WERI-Rb-1 (cell line): ENCODE measurements around the gene SPPL2A.

Source experiments
- DNase-seq: peaks from one replicate; pipeline ENCODE4 v3.0.0-alpha.2; 2020
- H3K27ac ChIP-seq: fragments of 250-450 bp; sonication (Bioruptor Pico); 2 replicates; pipeline ENCODE4 v1.5.1; 2020; ENCODE audit warnings: mild to moderate bottlenecking, moderate library complexity
- H3K27me3 ChIP-seq: fragments of 250-450 bp; sonication (Bioruptor Pico); 2 replicates; pipeline ENCODE4 v1.5.1; 2021; ENCODE audit warnings: mild to moderate bottlenecking, low read depth, moderate library complexity; ENCODE audit not compliant: insufficient read depth, severe bottlenecking
- H3K36me3 ChIP-seq: fragments of 250-450 bp; sonication (Bioruptor Pico); 2 replicates; pipeline ENCODE4 v1.5.1; 2020; ENCODE audit warnings: mild to moderate bottlenecking, moderate library complexity
- H3K4me3 ChIP-seq: 2 replicates; pipeline ENCODE4 v1.5.1; 2011; ENCODE audit warnings: low read depth, mild to moderate bottlenecking, control low read depth, low read length
- H3K9me3 ChIP-seq: fragments of 250-450 bp; sonication (Bioruptor Pico); 2 replicates; pipeline ENCODE4 v1.5.1; 2021; ENCODE audit warnings: mild to moderate bottlenecking, moderate library complexity; ENCODE audit not compliant: severe bottlenecking
- TF ChIP-seq, protein P1 (sequence below): IDR thresholded peaks from 2 replicates; pipeline ENCODE4 v1.5.1; 2011; ENCODE audit warnings: low read depth, mild to moderate bottlenecking, control low read depth, inconsistent platforms, low read length

SPPL2A gene

DNA sequence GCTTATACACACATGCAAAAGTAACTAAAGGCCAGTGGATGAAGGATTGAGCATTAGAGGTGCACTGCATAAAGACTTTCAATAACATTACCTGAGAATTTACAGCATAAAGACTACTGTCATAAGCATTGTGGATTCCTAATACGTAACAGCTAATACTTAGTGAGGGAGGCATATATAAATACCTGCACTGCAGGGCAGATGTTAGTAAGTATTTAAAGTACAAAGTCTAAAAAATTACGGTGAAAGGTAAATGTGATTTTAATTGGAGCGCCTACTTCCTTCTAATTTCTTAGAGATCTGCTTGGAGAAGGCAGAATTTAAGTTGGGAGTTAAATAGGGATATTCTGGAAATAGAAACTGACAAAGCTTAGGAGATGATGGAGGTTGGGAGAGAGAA is 53.5 kb downstream of the SPPL2A start:
- H3K36me3 ChIP-seq: peaks cover 2% of the 10 kb centered on the region; the same call in 1 of the 2 replicates
- no peaks in the 10 kb centered on the region for H3K9me3 ChIP-seq
- TF ChIP-seq, protein P1, sequence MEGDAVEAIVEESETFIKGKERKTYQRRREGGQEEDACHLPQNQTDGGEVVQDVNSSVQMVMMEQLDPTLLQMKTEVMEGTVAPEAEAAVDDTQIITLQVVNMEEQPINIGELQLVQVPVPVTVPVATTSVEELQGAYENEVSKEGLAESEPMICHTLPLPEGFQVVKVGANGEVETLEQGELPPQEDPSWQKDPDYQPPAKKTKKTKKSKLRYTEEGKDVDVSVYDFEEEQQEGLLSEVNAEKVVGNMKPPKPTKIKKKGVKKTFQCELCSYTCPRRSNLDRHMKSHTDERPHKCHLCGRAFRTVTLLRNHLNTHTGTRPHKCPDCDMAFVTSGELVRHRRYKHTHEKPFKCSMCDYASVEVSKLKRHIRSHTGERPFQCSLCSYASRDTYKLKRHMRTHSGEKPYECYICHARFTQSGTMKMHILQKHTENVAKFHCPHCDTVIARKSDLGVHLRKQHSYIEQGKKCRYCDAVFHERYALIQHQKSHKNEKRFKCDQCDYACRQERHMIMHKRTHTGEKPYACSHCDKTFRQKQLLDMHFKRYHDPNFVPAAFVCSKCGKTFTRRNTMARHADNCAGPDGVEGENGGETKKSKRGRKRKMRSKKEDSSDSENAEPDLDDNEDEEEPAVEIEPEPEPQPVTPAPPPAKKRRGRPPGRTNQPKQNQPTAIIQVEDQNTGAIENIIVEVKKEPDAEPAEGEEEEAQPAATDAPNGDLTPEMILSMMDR: no peak
- no peak overlapping the region for H3K27ac ChIP-seq
- no peaks in the 10 kb centered on the region for H3K27me3 ChIP-seq
- H3K4me3 ChIP-seq: no peak overlapping the region
- DNase-seq: no peak

DNA sequence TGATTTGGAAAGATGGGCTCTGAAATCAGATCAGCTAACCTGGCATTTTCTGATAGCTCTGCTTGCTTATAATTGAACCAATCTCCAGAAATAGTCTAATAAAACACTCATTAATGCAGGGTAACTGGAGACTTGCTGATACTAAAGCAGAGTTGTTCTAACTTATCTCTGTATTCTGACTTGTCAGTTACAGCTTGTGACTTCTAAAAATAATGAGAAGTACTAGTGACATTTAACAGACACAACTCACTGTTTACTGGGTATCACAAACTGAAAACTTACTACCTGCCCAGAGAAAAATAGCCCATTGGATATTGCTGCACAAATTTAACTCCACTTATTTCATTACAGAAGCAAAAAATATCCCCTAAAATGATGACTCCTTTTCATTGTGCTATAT is 54.9 kb downstream of the SPPL2A start:
- no peak for DNase-seq
- H3K9me3 ChIP-seq: no peaks in the 10 kb centered on the region
- peaks cover 2% of the 10 kb centered on the region; the same call in 1 of the 2 replicates for H3K36me3 ChIP-seq
- TF ChIP-seq, protein P1: no peak
- H3K4me3 ChIP-seq: no peak overlapping the region
- no peaks in the 10 kb centered on the region for H3K27me3 ChIP-seq
- H3K27ac ChIP-seq: no peak overlapping the region

DNA sequence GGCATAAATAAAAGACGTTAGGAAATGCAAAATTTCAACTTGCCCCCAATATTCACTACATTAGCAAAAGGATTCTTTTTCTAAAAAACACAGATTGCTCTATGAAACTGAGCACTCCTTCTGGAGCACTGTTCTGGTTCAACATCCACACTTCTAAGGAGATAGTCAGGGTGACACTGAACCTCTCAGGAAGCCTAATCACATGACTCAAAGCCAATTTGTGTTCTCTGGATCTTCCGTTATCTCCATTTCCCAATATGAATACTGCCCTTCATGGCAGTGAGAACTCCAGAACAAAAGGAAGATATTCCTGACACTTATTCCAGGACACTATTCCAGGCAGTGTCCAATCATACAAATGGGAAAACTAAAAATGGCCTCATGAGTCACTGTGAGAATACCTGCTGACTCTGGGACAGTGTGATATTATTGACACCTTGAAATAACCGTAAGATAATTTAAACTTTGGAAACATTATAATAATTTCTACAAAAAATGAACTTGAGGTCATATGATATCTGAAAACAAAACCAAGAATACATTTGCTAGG is 57.6 kb downstream of the SPPL2A start:
- TF ChIP-seq, protein P1: no peak
- DNase-seq: no peak
- no peaks in the 10 kb centered on the region for H3K9me3 ChIP-seq
- no peak overlapping the region for H3K4me3 ChIP-seq
- H3K36me3 ChIP-seq: peaks cover 2% of the 10 kb centered on the region; the same call in 1 of the 2 replicates
- no peak overlapping the region for H3K27ac ChIP-seq
- no peaks in the 10 kb centered on the region for H3K27me3 ChIP-seq

DNA sequence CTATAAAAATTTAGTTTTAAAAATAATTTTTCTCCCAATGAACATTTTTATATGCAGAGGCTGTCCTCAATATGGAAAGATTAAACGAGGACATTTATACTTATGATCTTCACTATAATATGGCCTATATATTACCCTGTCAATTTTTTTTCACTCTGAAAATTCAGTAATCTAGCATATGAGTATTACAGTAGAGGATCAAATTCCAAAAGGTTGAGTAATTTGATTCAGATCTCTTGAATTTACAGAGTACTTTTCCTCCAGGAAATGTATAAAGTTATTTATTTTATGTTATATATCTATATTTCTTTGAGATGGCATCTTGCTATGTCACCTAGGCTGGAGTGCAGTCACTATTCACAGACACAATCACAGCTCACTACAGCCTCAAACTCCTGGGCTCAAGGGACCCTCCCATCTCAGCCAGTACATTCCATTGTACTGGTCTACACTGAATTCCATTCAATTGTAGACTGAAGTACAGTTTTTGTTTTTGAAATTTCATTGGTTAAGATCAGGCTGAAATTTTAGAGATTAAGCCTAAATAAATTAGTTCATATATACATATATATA is 62.7 kb downstream of the SPPL2A start:
- Histone ChIP-seq H3K27ac (no peak overlapping the region), H3K9me3 (no peaks in the 10 kb centered on the region), H3K36me3 (peaks cover under 1% of the 10 kb centered on the region; the same call in 1 of the 2 replicates), H3K27me3 (no peaks in the 10 kb centered on the region), H3K4me3 (no peak overlapping the region)
- TF ChIP-seq, protein P1: no peak
- no peak for DNase-seq

DNA sequence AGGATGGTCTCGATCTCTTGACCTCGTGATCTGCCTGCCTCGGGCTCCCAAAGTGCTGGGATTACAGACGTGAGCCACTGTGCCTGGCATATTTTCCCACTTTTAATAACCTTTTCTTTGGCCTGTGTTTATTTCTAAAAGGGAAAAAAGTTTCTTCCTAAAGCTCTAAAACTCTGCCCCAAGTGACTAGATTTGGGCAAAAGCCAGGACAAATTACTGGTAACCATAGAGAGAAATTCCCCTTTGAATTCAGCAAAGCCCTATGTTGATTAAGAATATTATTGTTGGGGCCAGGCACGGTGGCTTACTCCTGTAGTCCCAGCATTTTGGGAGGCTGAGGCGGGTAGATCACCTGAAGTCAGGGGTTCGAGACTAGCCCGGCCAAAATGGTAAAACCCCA is 67.4 kb downstream of the SPPL2A start:
- Histone ChIP-seq H3K27ac (no peak overlapping the region), H3K36me3 (no peaks in the 10 kb centered on the region), H3K9me3 (no peaks in the 10 kb centered on the region), H3K27me3 (no peaks in the 10 kb centered on the region), H3K4me3 (no peak overlapping the region)
- TF ChIP-seq, protein P1: no peak
- no peak for DNase-seq
